GM10266 (cell line): ENCODE measurements around the gene ARHGAP36.

Experiments used
- DNase-seq: peaks from one replicate; pipeline ENCODE4 v3.0.0; 2012; ENCODE audit errors: extremely low spot score
- CTCF ChIP-seq: IDR thresholded peaks from 2 replicates; pipeline ENCODE4 v1.5.1; 2012; ENCODE audit warnings: mild to moderate bottlenecking, low read depth; ENCODE audit not compliant: control insufficient read depth, insufficient read depth; ENCODE audit errors: missing control alignments

Gene ARHGAP36

DNA sequence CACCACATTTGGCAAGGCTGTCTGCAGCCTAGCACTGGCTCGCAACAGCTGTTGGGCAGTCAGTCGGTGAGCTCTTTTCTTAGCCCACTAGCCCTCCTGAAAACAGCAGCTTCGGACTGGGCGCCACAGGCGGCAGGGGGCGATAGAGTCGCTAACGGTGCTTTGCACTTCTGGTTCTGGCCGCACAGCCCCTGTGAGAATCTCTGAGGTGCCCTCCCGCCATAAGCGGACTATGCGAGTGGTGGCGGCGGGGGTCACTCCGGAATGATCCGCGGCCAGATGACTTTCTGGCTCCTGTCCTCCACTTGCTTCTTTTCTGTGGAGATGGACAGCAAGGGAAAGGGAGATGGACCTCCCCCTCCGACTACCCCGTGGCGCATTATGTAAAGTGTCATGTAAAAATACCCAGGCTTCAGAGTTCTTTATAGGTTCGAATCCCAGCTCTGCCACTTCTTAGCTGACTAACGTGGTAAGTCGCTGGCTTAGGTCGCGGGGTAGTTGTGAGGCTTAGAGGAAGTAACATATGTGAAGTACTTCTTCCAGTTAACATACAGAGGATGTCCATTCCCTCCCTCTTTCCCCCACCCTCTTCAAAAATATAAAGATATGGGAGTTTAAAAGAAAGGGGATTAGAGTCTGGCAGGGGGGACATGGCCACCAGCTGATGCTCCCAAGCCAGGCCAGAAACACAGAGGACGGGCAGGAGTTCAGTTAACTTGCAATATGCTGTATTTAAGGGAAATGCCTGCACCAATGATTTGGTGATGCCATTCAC, 11.0 kb downstream of the ARHGAP36 start:
- TF ChIP-seq CTCF, result peak; percentile 36
- DNase-seq, result peak; percentile 18

DNA sequence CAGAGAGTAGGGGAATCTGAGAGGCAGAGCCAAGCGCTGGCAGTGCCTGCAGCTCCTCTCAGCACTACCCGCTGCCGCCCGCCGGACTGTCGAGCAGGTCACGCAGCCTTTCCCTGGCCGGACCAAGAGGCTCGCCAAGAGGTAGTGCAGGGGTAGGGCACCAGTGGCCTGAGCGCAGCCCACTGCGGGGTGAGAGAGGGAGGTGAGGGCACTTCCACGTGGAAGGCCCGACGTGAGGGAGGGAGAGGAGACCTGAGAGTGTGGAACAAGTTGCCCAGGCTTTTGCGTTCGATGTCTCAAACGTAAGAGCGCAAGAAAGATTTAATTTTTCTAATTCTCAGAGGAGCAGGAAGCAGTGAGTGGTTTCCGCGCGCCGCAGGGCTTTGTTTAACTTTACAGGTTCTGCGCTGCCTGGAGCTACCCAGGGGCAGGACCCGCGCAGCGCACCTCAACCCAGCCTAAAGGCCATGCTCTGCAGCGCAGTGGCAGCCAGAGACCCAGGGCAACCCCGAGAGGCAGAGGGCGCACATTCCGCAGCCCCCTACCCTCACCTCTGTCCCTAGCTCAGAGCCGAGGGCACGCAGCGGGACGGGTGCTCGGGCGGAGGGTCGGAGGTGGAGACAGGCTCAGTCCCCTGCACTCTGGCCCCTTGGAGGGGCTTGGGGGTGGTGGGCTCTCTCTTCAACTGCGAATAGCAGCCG, 14.9 kb downstream of the ARHGAP36 start:
- no peak for DNase-seq
- no peak for TF ChIP-seq CTCF

DNA sequence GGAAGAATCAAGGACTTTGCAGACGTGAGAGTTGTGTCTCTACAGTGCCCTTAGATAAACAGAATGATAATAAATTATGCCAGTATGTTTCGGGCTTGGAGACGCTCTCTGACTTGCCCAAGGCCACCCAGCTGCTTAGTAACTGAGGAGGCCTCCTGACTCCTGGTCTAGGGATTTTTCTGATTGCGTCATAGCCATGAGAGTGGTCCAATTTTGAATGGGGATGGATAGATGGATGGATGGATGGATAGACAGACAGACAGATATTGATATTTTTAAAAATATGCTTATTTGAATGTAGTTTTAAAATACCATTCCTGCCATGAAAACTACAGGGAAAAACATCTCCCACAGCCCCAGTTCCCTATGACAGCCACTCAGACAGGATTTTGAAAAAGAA, 15.5 kb downstream of the ARHGAP36 start:
- TF ChIP-seq CTCF, result no peak
- no peak for DNase-seq

DNA sequence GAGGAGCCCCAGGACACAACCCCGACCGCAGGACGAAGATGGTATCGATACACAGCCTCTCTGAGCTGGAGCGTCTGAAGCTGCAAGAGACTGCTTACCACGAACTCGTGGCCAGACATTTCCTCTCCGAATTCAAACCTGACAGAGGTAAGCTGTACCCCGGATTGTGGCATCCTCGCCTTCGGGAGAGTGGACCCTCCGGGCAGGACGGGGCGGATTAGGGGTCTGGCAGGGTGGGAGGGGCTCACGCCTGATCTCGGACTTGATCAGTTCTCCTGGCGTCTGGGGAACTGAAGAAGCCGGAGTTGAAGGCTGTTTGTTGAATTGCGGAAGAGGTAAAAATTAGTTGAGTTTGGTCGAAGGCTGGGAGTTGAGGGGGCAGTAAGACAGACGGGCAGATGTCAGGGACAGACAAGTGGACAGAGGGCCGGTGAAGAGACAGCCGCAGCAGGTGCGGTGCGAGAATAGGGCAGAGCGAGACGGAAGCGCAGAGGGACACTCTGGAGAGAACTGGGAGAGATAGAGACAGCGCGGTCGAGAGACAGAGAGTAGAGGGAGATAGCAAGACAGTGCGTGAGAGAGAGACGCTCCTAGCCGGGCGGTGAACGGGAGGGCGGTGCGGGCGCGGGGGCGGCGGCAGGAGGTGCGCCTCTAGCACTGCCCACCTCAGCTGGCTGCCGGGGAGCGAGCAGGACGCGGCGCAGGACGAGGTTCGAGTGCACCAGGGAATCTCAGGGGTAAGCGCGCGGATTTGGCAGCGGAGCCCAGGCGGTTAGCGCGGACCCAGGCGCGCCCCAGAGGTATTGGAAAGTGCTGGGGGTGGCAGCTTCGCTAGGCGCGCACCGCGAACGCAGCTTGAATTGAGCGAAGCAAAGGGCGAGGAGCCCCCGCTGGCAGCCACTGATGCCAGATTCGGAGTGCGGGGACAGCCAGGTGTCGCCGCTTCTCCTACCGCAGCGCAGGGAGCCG, 23.9 kb downstream of the ARHGAP36 start:
- TF ChIP-seq CTCF, result no peak
- DNase-seq, result peak; percentile 1

GRCh38 chrX:131083510-131084142, 25.5 kb downstream of the ARHGAP36 start:
- DNase-seq, result peak; percentile 3
- no peak for TF ChIP-seq CTCF

GRCh38 chrX:131084145-131084544, 26.0 kb downstream of the ARHGAP36 start:
- TF ChIP-seq CTCF, result no peak
- no peak for DNase-seq
